ENCODE data around the gene SFMBT2.
A peak's percentile ranks its signal among the peaks of the same experiment; 100 is the strongest.

The SFMBT2 gene

DNA sequence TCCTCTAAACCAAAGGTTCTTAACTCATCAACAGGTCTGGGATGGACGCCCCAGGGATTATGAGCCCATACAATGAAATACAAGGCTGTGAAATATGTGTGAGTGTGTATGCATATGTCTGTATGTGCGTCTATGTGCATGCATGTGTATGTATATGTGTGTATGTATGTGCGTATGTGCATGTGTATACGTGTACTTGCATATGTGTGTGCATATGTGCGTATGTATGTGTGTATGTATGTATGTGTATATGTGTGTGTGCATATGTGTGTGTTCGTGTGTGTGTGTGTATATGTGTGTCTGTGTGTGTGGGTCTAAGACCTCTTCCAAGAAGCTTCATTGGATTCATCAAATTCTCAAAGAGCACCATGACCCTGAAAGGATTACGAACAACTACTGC lies 112.3 kb downstream of the SFMBT2 start:
- DNase-seq (ENCODE audit: low spot score): no peak

DNA sequence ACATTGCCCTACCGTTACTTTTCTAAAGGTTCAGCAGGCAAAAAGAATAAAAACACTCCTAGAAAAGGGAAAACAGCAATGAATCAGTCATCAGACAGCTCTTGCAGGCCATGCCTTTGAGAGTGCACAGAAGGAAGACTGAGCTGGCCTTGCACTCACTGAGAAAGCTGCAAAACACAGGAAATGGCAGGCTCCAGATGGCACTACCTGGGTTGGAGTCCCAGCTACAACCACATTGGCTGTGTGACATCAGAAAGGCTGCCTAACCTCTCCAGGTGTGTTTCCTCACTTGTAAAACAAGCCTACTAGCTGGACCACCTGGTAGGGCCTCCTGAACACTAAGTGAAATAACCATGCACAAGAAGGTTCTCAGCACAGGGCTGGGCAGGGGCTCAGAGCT lies 113.7 kb downstream of the SFMBT2 start:
- DNase-seq (ENCODE audit: low spot score): peak; percentile 15

DNA sequence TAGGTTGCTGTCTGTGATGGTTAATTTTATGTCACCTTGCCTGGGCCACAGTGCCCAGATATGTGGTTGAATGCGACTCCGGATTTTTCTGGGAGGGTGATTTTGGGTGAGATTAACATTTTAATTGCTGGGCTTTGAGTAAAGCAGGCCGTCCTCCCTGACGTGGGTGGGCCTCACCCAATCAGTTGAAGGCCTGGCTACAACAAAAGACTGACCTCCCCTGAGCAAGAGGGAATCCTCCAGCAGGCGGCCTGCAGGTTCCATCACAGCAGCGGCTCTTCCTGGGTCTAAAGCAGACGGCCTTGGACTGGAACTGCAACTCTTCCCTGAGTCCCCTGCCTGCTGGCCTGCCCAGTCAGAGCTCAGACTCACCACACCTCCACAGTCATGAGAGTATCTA lies 114.2 kb downstream of the SFMBT2 start:
- DNase-seq (ENCODE audit: low spot score): no peak

DNA sequence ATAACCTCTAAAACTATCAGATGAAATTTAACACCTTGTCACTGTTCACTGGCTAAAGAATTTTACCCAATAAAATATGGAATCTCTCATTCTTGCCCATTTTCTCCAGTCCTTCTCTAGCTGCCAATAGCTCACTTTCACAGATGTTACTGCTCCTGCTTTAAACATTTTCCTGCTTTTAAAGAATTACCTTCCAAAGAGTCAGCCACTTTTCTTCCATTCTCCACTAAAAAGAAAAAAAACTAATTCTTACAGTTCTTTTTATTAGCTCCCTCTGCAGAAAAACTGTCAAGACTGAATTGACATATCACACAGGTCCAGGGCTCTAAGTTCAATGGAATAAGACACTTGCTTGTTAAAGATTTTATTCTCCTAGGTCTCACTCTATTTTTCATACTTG lies 114.8 kb downstream of the SFMBT2 start:
- DNase-seq (ENCODE audit: low spot score): no peak

DNA sequence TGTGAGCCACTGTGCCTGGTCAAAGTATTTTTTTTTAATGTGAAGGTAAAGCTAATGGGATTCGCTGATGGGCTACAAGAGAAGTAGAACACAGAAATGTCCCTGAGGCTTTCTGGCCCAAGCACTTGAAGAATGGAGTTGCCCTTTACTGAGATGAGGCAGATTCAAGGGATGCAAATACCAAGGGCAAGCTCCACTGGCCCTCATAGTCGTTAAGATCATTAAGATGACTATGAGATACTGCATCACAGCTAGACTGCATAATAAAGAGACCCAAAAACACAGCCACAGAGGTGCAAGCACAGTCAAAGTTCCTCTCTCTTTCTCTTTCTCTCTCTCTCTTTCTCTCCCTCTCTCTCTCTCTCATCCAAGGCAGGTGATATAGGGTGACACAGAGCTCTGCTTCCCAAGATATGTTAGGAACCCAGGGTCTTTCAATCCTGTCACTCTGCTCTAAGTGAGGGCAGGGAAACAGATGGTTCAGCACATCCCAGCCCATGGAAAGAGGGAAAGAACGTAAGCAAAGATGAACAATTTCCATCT lies 117.4 kb downstream of the SFMBT2 start:
- no peak for DNase-seq (ENCODE audit: low spot score)

DNA sequence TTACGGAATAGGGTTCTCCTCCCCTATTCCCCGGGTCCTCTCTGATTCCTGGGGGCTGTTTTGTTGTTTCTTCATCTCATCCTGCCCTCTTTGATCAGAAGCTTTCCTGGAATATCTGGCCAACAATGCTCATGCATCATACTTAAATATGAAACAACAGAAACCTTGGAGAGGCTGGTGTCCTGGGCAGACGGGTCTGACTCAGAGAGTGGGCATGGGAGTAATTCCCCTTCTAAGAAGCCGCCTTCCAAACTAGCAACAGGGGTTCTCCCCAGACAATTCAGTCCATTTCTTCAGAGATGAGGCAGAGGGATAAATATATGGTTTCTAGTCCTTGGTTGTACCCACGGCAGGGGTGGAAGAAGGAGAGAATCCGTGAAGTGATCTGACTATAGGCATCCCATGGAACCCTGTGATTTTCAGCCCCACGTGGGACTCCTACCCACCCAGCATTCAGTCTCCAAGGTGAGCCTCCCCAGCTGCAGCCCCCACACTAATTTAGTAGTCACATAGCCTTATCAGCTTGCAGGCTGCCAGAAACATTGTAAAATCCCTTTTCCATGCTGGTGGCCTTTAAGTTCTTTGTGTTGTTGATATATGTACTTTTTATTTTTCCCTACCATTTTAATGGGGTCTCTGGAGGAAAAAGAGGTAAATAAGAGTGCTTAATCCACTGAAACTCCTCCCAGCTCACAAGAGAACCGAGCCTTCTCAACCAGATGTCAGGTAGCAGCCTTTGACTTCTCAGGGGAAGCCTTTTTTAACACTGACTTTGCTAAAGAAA lies 119.2 kb downstream of the SFMBT2 start:
- DNase-seq (ENCODE audit: low spot score): no peak

DNA sequence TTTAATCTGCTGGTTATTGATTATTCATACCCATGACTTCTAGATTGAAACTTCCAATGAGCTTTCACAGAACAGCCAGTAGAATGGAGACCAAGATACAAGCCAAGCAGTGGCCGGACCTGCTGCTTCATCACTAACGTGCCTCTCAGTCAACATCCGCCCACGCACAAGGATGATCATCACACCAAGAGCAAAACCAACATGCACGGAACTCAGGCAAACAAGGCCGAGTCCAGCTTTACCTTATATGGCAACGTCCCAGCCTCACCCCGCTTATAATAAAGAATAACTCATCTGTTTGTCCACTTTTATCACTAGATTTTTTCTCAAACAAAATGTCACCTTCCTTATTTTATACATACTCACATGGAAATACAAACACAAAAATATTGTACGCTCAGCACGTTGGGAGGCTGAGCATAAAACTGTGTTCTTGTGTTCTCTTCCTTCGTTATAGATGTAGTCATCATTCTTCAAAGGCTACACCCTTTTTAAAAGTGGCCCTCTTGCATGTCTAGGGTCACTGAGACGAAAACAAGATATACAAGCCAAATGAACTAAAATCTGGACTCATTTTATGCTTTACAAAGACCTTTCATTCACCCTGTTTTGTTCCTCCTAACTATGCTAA lies 122.7 kb downstream of the SFMBT2 start:
- DNase-seq (ENCODE audit: low spot score): no peak

DNA sequence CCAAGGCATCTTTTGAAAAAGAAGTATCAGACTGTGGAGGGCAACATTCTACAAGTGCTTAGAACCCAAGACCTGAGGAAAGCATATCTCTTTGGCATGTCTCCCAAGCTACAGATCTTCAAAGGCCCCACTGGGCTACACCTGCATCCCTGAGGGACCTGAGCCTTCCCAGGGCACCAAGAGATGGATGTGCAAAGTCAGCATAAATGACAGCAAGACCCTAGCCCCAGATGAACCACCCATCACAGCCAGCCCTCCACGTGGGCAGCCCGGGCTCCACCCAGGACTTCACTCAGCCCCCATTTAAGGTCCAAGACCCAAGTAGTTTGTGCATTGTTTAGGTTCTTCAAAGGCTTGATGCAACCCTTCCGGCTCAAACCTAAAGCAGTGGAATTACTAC lies 123.5 kb downstream of the SFMBT2 start:
- DNase-seq (ENCODE audit: low spot score): no peak

DNA sequence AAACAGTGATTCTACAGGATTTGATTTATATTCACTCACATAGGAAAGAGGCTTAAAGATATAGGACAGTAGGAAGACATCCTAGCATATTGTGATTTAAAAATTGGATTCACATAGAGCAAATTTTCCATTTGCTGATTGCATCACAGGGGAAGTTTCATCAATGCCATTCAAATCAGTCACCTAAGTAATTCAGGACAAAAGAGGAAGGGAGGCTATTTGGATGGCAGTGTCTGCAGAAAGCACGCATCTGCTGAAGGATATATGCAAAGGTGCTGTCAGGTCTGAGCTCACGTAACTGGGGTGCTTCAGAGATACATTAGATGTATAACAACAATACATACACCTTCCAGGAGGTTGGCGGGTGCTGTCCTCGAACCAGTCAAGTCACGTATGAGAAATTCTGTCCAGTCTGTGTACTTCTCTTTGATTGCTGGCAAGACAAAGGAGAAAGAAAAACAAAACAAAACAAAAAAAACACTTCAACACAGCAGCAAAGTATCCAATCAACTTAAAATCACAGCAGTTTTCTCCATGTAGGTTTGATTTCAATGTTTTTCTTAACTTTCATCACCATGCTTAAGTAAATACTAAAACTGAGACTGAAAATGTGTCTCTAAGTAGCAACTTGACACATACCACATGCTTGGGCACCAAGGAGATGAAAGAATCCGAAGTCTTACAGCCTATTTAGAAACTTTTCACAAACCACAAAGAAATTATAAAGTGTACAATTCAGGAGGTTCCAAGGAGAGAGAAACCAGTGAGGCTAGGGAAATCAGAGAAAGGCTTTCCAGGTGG lies 125.1 kb downstream of the SFMBT2 start:
- no peak for DNase-seq (ENCODE audit: low spot score)

DNA sequence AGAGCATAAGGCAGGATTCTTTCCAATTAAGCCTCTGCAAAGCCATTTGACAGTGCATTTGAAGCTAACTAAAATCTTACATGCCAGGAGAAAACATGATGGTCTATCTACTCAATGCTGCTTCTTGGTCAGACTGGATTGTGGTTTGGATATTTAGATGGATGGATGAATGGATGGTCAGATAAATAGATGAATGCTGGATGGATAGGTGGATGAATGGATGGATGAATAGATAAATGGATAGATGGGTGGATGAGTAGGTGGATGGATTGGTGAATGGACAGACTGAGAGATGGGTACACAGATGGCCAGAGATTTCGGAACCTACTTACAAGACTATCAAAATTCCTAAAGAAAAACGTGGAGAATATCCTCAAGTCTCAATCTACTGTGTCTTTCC lies 127.6 kb downstream of the SFMBT2 start:
- no peak for DNase-seq (ENCODE audit: low spot score)

DNA sequence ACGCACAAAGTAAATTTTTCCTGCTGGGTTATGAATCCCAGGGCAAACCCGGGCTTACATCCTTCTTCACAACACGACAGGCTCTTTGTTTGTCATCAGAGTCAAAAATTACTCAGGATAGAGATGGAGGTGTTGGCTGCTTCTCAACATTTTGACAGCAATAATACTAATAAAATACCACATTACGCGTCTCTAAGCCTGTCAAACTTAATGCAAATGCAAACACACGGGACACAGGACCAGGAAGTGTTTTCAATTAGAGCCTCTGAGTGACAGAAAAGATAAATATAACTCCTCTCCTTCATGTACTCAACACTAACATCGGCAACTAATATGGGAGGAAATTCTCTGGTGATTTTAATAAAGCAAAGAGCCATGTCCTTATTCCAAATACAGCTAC lies 128.4 kb downstream of the SFMBT2 start:
- DNase-seq (ENCODE audit: low spot score): no peak

DNA sequence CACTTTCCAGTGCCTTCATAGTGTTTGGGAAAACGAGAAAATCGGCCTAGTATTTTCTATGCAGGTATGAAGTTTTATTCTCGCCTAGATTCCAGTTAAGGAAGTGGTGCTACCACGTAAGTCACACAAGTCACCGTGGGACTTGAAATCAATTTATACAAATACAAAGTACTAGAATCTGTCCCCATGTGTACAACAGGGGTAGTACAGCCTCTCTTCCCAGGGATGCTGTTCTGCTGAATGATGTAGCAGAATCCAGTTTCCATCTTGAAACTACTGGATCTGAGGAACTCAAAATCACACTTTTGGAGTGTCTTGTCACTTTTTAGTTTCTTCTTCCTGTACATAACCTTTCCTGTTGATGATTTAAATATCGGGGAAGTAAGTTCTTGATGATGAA lies 129.4 kb downstream of the SFMBT2 start:
- no peak for DNase-seq (ENCODE audit: low spot score)

DNA sequence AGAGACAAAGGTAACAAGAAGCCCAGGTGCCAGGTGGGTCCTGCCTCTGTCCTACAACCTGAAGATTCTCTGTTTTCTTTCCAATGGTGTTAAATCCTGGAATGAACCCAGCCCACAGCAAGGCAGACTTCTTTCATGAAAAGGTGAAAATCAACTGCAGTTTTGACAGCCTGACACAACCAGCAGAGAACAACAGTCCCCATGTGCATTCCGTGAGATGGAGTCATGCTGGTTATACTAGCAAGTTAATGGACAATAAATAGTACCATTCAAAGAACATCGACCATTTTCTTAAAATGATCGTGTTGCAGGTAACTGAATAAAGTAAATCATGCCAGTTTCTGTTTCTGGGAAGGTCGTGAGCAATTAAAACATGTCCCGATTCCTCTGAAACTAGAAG lies 131.5 kb downstream of the SFMBT2 start:
- no peak for DNase-seq (ENCODE audit: low spot score)

DNA sequence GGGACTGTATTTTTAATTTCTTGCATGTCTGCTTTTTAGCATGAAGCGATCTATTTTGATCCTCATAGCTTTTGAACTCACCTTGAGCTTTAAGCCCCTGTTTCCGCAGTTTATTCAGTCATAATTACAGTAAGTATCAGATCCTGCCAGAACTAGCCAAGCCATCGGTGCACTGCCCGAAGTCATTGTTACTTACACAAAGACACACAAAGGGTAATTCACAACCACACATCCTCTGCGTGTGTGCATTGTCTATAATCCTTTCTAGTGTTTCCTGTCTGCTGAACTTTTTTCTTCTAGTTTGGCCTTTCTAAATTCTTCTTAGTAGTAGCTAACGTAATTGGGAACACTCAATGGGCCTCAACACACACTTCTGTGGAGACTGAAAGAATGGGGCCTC lies 133.0 kb downstream of the SFMBT2 start:
- no peak for DNase-seq (ENCODE audit: low spot score)

DNA sequence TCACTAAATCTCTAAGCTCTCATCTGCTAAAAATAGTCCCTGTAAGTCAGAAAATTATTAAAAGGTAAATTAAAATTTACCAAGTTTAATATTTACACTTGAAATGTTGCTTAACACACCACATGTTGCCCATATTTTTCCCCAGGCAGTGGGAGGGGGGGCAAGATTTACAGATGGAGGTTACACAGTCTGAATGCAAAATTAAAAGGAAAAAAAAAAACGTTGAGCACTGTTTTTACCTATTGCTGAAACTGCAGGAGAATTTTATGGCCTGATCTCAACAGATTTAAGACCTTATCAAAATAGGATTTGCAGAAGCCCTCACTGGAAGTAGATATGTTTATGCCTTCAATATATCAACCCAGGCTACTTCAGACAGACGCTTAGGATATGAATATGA lies 133.4 kb downstream of the SFMBT2 start:
- DNase-seq (ENCODE audit: low spot score): no peak

DNA sequence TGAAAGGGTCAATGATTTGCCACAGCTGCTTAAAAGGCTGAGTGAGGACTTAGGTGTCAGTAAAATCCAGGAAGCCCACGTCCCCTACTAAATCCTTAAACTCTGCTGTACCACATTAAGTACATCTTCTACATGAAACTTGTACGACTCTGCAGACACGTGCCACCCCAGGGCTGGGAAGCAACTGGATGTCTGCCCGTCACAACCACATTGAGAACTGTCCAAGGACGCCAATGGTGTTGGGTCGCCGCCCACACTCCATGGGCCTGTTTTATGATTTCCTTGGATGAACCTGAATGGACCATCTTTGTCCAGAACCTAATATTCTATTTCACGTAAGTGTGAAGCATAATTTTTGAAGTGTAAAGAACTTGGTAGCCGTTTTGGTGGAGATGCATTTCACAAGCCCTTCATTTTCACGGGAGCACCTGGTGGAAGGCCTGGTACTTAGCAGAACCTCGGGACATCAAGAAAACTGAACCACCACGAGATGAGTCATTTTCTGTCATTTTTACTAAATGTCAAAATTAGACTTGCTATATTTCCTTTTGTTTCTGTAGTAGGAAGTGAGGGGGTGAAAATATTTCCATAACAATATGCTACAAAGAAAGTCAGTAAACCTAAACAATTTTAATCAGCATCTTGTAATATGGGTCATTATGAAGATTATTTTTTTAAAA lies 134.9 kb downstream of the SFMBT2 start:
- no peak for DNase-seq (ENCODE audit: low spot score)

DNA sequence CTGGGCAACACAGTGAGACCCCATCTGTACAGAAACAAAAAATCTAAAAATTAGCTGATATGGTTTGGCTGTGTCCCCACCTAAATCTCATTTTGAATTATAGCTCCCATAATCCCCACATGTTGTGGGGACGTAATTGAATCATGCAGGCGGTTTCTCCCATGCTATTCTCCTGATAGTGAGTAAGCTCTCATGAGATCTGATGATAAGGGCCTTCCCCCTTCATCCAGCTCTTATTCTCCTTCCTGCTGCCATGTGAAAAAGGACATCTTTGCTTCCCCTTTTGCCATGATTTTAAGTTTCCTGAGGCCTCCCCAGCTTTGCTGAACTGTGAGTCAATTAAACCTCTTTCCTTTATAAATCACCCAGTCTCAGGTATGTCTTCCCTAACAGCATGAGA lies 136.5 kb downstream of the SFMBT2 start:
- DNase-seq (ENCODE audit: low spot score): no peak

DNA sequence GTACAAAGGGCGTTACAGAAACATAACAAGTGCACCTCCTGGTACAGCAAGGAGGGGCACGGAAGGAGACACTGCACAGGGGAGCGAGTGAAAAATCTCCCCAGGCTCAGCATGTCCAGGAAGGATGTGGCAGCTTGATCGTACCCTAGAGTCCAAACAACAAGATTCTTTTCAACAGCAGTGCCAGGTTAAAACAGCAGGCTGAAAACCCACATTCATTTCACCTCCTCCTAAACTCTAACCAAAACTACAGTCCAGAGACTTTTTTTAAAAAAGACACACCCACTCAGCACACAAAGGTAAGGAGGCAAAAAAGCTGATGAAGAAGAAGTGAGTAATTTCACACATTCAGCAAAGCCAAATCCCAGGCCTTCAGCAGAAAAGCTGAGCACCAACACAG lies 138.8 kb downstream of the SFMBT2 start:
- peak; percentile 62 for DNase-seq (ENCODE audit: low spot score)

DNA sequence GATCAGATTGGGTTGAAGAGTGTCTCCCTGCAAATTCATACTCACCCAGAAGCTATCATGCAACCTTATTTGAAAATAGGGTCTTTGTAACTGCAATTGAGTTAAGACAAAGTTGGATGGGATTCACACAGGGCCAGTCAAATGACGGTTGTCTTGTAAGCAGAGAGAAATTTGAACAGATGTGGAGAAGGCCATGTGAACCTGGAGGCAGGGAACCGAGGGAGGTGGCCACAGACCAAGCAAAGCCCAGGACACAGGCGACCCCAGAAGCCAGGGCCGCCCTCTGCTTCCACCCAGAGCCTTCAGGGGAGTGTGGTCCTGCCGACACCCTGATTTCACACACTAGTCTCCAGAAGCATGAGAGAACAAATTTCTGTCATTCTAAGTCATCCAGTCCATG lies 140.8 kb downstream of the SFMBT2 start:
- no peak for DNase-seq (ENCODE audit: low spot score)

DNA sequence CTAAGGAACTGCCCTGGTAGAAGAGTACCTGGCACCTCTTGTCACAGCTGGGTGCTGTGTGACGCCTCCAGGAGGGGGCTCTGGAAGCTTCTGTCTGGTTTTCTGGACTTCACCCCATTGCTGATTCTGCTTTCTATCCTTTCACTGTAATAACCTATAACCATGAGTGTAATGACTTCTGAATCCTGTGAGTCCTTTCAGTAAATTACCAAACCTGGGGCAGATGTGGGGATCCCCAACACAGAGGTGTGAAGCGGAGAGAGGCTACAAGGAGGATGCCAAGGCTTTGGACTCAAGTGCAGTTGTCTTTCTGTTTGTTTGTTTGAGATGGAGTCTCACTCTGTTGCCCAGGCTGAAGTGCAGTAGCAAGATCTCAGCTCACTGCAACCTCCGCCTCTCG lies 143.7 kb downstream of the SFMBT2 start:
- DNase-seq (ENCODE audit: low spot score): no peak

DNA sequence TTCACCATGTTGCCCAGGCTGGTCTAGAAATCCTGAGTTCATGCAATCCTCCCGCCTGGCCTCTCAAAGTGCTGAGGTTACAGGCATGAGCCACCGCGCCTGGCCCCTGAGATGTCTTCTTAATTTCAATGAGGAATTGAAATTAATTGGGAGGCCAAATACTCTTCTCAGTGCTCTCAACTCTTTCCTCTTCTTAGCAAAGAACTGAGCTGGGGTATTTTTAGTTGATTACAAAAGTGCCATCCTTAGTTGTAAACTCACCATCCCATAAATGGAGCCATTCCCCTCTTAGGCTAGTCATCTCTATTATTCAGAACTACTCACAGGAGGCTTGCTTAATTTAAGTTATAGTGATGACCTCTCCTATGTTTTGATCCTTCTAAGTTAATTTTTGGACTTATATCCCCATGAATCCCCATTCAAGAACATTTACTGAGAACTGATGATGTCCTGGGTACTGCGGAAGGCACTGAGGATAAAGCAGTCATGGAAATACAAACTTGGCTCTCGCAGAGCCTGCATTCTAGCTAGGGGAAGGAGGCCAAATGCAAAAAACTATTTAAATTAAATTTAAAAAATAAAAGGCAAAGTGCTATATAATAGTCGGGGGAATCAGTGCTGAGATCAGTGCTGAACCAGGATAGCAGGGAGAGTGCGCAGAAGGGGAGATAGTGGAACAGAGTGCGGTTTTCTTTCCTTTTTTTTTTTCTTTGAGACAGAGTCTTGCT lies 145.3 kb downstream of the SFMBT2 start:
- no peak for DNase-seq (ENCODE audit: low spot score)

DNA sequence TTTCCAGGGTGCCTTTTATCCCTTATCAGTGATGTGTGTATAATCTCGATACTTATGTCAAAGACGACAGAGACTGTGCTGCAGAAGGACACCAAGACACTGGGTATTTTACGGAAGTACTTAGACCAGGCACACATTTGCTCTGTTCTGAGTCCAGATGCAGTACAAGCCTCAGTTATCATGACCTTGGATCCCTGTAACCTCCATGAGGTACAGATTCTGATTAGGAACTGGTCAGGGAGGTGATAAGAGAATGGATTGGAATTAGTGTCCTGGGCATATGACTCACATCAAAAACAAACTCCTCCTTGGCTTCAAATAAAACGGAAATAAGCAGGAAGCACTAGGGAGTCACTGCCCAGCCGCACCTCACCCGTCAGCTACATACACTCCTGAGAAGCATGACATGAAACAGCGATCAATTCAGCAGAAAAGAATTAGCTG lies 146.5 kb downstream of the SFMBT2 start:
- DNase-seq (ENCODE audit: low spot score): no peak
